ENCODE measurements around the gene AFAP1L2. TPM values are rescaled to one million over a fixed set of nuclear protein-coding genes. Genes with fewer than 3 reads are reported as not detected.

Gene AFAP1L2
- total RNA-seq, 1 donor from 2014 or later = 0.98 TPM

- Mint-ChIP-seq H3K9me3 (ENCODE audit: low read depth) (no peaks in the 10 kb centered on the region), H3K4me1 (ENCODE audit: low read depth) (peaks cover 10% of the 10 kb centered on the region), H3K4me3 (ENCODE audit: low read depth) (no peak overlapping the region), H3K27ac (no peak overlapping the region), H3K36me3 (ENCODE audit: insufficient read depth) (no peaks in the 10 kb centered on the region), H3K27me3 (no peaks in the 10 kb centered on the region)
- TF ChIP-seq, protein P1, sequence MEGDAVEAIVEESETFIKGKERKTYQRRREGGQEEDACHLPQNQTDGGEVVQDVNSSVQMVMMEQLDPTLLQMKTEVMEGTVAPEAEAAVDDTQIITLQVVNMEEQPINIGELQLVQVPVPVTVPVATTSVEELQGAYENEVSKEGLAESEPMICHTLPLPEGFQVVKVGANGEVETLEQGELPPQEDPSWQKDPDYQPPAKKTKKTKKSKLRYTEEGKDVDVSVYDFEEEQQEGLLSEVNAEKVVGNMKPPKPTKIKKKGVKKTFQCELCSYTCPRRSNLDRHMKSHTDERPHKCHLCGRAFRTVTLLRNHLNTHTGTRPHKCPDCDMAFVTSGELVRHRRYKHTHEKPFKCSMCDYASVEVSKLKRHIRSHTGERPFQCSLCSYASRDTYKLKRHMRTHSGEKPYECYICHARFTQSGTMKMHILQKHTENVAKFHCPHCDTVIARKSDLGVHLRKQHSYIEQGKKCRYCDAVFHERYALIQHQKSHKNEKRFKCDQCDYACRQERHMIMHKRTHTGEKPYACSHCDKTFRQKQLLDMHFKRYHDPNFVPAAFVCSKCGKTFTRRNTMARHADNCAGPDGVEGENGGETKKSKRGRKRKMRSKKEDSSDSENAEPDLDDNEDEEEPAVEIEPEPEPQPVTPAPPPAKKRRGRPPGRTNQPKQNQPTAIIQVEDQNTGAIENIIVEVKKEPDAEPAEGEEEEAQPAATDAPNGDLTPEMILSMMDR (IDR thresholded peaks at IDR 0.05; ENCODE audit: unreplicated experiment) = no peak
- no peak for DNase-seq (ENCODE audit: low spot score, unreplicated experiment)
Observed at GRCh38 chr10:114274616-114275453, 129.5 kb downstream of the AFAP1L2 start.

GRCh38 chr10:114273910-114274309 is 130.4 kb downstream of the AFAP1L2 start:
- no peak overlapping the region for H3K27ac Mint-ChIP-seq
- no peak overlapping the region for H3K4me3 Mint-ChIP-seq (ENCODE audit: low read depth)
- H3K9me3 Mint-ChIP-seq (ENCODE audit: low read depth) = no peaks in the 10 kb centered on the region
- H3K27me3 Mint-ChIP-seq = no peaks in the 10 kb centered on the region
- H3K36me3 Mint-ChIP-seq (ENCODE audit: insufficient read depth) = no peaks in the 10 kb centered on the region
- H3K4me1 Mint-ChIP-seq (ENCODE audit: low read depth) = peaks cover 10% of the 10 kb centered on the region
- TF ChIP-seq, protein P1 (IDR thresholded peaks at IDR 0.05; ENCODE audit: unreplicated experiment) = no peak
- no peak for DNase-seq (ENCODE audit: low spot score, unreplicated experiment)

- no peaks in the 10 kb centered on the region for H3K36me3 Mint-ChIP-seq (ENCODE audit: insufficient read depth)
- TF ChIP-seq, protein P1 (IDR thresholded peaks at IDR 0.05; ENCODE audit: unreplicated experiment) = no peak
- no peaks in the 10 kb centered on the region for H3K9me3 Mint-ChIP-seq (ENCODE audit: low read depth)
Observed at GRCh38 chr10:114272696-114273095, 131.6 kb downstream of the AFAP1L2 start.

GRCh38 chr10:114271779-114272167 is 132.5 kb downstream of the AFAP1L2 start:
- peaks cover 11% of the 10 kb centered on the region for H3K4me1 Mint-ChIP-seq (ENCODE audit: low read depth)
- no peaks in the 10 kb centered on the region for H3K36me3 Mint-ChIP-seq (ENCODE audit: insufficient read depth)
- H3K27me3 Mint-ChIP-seq = no peaks in the 10 kb centered on the region
- H3K4me3 Mint-ChIP-seq (ENCODE audit: low read depth) = no peak overlapping the region
- no peak overlapping the region for H3K27ac Mint-ChIP-seq
- TF ChIP-seq, protein P1 (IDR thresholded peaks at IDR 0.05; ENCODE audit: unreplicated experiment) = no peak
- DNase-seq (ENCODE audit: low spot score, unreplicated experiment) = no peak
- no peaks in the 10 kb centered on the region for H3K9me3 Mint-ChIP-seq (ENCODE audit: low read depth)

More at GRCh38 chr10:114272696-114273095, 131.6 kb downstream of the AFAP1L2 start:
- Mint-ChIP-seq H3K27me3 (no peaks in the 10 kb centered on the region), H3K27ac (no peak overlapping the region), H3K4me1 (ENCODE audit: low read depth) (peaks cover 10% of the 10 kb centered on the region), H3K4me3 (ENCODE audit: low read depth) (no peak overlapping the region)
- DNase-seq (ENCODE audit: low spot score, unreplicated experiment) = no peak

- no peaks in the 10 kb centered on the region for H3K27me3 Mint-ChIP-seq
- no peak overlapping the region for H3K4me3 Mint-ChIP-seq (ENCODE audit: low read depth)
- DNase-seq (ENCODE audit: low spot score, unreplicated experiment) = no peak
- no peaks in the 10 kb centered on the region for H3K36me3 Mint-ChIP-seq (ENCODE audit: insufficient read depth)
- H3K4me1 Mint-ChIP-seq (ENCODE audit: low read depth) = peaks cover 16% of the 10 kb centered on the region
- TF ChIP-seq, protein P1 (IDR thresholded peaks at IDR 0.05; ENCODE audit: unreplicated experiment) = no peak
- H3K27ac Mint-ChIP-seq = peak overlapping the region; percentile 76
- no peaks in the 10 kb centered on the region for H3K9me3 Mint-ChIP-seq (ENCODE audit: low read depth)
Observed at GRCh38 chr10:114271075-114271778, 133.1 kb downstream of the AFAP1L2 start.

Data from progenitor cell of endocrine pancreas (in vitro differentiated cells).